ENCODE measurements around the gene TMEM221.

Gene TMEM221

GRCh38 chr19:17405250-17406045 is 43.0 kb downstream of the TMEM221 start, which contains the start of gene BST2:
Gene BST2, minus strand, starts transcription at chr19:17405630. Its CDS starts 55 bp downstream, at chr19:17405575.
- H3K79me2 ChIP-seq (ENCODE audit: insufficient read depth, low read length) = peaks cover 11% of the 10 kb centered on the region
- TF ChIP-seq EZH2 (IDR thresholded peaks at IDR 0.05; ENCODE audit: borderline replicate concordance, low read length) = no peak
- TF ChIP-seq CTCF (IDR thresholded peaks at IDR 0.05; ENCODE audit: low read length) = no peak
- H3K4me3 ChIP-seq (ENCODE audit: low read depth, low read length, poor library complexity, severe bottlenecking) = peak within 1 kb of the TSS; percentile 69
- H3K9me3 ChIP-seq (ENCODE audit: low read length) = no peaks in the 10 kb centered on the region
- H3K9ac ChIP-seq (ENCODE audit: low read length) = peak within 1 kb of the TSS; percentile 70
- no peak within 1 kb of the TSS for H2AFZ ChIP-seq (ENCODE audit: low read length)
- H3F3A ChIP-seq (ENCODE audit: insufficient read depth, low read length) = no peaks in the 10 kb centered on the region
- H3K36me3 ChIP-seq (ENCODE audit: insufficient read depth, low read length) = peaks cover 20% of the 10 kb centered on the region
- peaks cover 34% of the 10 kb centered on the region for H3K4me1 ChIP-seq (ENCODE audit: insufficient read depth, low read length, severe bottlenecking)
- H4K20me1 ChIP-seq (ENCODE audit: insufficient read depth, low read length) = no peaks in the 10 kb centered on the region
- H3K27me3 ChIP-seq (ENCODE audit: insufficient read depth, low read length) = no peaks in the 10 kb centered on the region
- peak within 1 kb of the TSS; percentile 85 for H3K27ac ChIP-seq (ENCODE audit: low read depth, low read length, poor library complexity, severe bottlenecking)
- no peaks in the 10 kb centered on the region for H3K9me2 ChIP-seq (ENCODE audit: low read depth, low read length)
- peak within 1 kb of the TSS; percentile 94 for H3K4me2 ChIP-seq (ENCODE audit: low read length)

- peak overlapping the region; percentile 85 for H3K27ac ChIP-seq (ENCODE audit: low read depth, low read length, poor library complexity, severe bottlenecking)
- H3K9me3 ChIP-seq (ENCODE audit: low read length) = no peaks in the 10 kb centered on the region
- H3K27me3 ChIP-seq (ENCODE audit: insufficient read depth, low read length) = no peaks in the 10 kb centered on the region
- H4K20me1 ChIP-seq (ENCODE audit: insufficient read depth, low read length) = no peaks in the 10 kb centered on the region
- H3K4me2 ChIP-seq (ENCODE audit: low read length) = peak overlapping the region; percentile 94
- TF ChIP-seq CTCF (IDR thresholded peaks at IDR 0.05; ENCODE audit: low read length) = no peak
- TF ChIP-seq EZH2 (IDR thresholded peaks at IDR 0.05; ENCODE audit: borderline replicate concordance, low read length) = no peak
- H3F3A ChIP-seq (ENCODE audit: insufficient read depth, low read length) = no peaks in the 10 kb centered on the region
- H3K36me3 ChIP-seq (ENCODE audit: insufficient read depth, low read length) = peaks cover 26% of the 10 kb centered on the region
- H3K9ac ChIP-seq (ENCODE audit: low read length) = peak overlapping the region; percentile 70
- peak overlapping the region; percentile 69 for H3K4me3 ChIP-seq (ENCODE audit: low read depth, low read length, poor library complexity, severe bottlenecking)
- no peak overlapping the region for H2AFZ ChIP-seq (ENCODE audit: low read length)
- no peaks in the 10 kb centered on the region for H3K9me2 ChIP-seq (ENCODE audit: low read depth, low read length)
- peaks cover 11% of the 10 kb centered on the region for H3K79me2 ChIP-seq (ENCODE audit: insufficient read depth, low read length)
- H3K4me1 ChIP-seq (ENCODE audit: insufficient read depth, low read length, severe bottlenecking) = peaks cover 34% of the 10 kb centered on the region
These were observed 43.7 kb downstream of the TMEM221 start for GRCh38 chr19:17404621-17405249.

- Histone ChIP-seq H3K9ac (ENCODE audit: low read length) (peak overlapping the region; percentile 70), H2AFZ (ENCODE audit: low read length) (no peak overlapping the region), H3K36me3 (ENCODE audit: insufficient read depth, low read length) (peaks cover 28% of the 10 kb centered on the region), H3K4me3 (ENCODE audit: low read depth, low read length, poor library complexity, severe bottlenecking) (peak overlapping the region; percentile 69), H3K27ac (ENCODE audit: low read depth, low read length, poor library complexity, severe bottlenecking) (peak overlapping the region; percentile 85), H4K20me1 (ENCODE audit: insufficient read depth, low read length) (no peaks in the 10 kb centered on the region), H3K9me2 (ENCODE audit: low read depth, low read length) (no peaks in the 10 kb centered on the region), H3K4me2 (ENCODE audit: low read length) (peak overlapping the region; percentile 94), H3K79me2 (ENCODE audit: insufficient read depth, low read length) (peaks cover 11% of the 10 kb centered on the region), H3K27me3 (ENCODE audit: insufficient read depth, low read length) (no peaks in the 10 kb centered on the region), H3K4me1 (ENCODE audit: insufficient read depth, low read length, severe bottlenecking) (peaks cover 34% of the 10 kb centered on the region), H3F3A (ENCODE audit: insufficient read depth, low read length) (no peaks in the 10 kb centered on the region), H3K9me3 (ENCODE audit: low read length) (no peaks in the 10 kb centered on the region)
- no peak for TF ChIP-seq CTCF (IDR thresholded peaks at IDR 0.05; ENCODE audit: low read length)
- TF ChIP-seq EZH2 (IDR thresholded peaks at IDR 0.05; ENCODE audit: borderline replicate concordance, low read length) = no peak
These were observed 44.5 kb downstream of the TMEM221 start for GRCh38 chr19:17404015-17404414.

Measured in OCI-LY1 (cell line).